ENCODE results near the gene TEAD1. TPM values are rescaled to one million over a fixed set of nuclear protein-coding genes. Genes with fewer than 3 reads are reported as not detected.
A peak's percentile ranks its signal among the peaks of the same experiment; 100 is the strongest.

The TEAD1 gene
- total RNA-seq, 4 donors from 2014 or later, result 184 to 272 (median 208) TPM

DNA sequence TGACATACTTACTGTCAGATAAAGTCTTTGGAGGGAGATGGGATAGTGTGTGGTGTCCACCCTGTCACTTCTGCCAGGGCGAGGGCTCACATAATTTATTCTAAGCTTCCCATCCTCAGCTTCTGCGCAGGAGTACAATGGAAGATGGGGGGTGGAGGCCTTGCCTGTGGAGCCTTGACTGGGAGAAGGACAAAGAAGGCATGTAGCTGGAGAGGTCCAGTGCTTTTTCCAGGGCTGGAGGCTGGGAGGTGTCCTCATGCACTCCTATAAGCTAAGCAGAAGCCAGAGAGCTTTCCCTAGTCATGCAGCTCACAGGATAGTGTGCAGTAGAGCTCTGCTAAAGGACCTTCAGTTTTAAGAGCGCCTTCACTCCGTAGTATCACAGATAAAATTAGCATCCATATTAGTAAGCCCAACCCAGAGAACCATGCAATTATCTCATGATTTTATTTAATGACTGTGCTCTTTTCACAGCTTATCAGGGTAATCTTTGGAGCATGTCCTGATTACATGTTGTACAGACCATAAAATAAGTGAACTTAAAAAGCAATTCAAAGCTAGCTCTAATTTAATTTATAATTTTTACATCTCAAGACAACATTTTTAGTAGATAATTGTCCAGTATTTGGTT lies 148.3 kb downstream of the TEAD1 start:
- no peak overlapping the region for H3K4me3 ChIP-seq
- H3K9me3 ChIP-seq, result no peaks in the 10 kb centered on the region
- H3K36me3 ChIP-seq, result no peaks in the 10 kb centered on the region
- TF ChIP-seq POLR2A (IDR thresholded peaks at IDR 0.05), result no peak
- TF ChIP-seq, protein P1, sequence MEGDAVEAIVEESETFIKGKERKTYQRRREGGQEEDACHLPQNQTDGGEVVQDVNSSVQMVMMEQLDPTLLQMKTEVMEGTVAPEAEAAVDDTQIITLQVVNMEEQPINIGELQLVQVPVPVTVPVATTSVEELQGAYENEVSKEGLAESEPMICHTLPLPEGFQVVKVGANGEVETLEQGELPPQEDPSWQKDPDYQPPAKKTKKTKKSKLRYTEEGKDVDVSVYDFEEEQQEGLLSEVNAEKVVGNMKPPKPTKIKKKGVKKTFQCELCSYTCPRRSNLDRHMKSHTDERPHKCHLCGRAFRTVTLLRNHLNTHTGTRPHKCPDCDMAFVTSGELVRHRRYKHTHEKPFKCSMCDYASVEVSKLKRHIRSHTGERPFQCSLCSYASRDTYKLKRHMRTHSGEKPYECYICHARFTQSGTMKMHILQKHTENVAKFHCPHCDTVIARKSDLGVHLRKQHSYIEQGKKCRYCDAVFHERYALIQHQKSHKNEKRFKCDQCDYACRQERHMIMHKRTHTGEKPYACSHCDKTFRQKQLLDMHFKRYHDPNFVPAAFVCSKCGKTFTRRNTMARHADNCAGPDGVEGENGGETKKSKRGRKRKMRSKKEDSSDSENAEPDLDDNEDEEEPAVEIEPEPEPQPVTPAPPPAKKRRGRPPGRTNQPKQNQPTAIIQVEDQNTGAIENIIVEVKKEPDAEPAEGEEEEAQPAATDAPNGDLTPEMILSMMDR (IDR thresholded peaks at IDR 0.05), result no peak
- no peak for TF ChIP-seq POLR2AphosphoS5 (IDR thresholded peaks at IDR 0.05)
- no peak for TF ChIP-seq EP300 (IDR thresholded peaks at IDR 0.05)
- no peaks in the 10 kb centered on the region for H3K27me3 ChIP-seq
- peaks cover 0 to 43% (median 3%) of the 10 kb centered on the region in 3 donors for H3K4me1 ChIP-seq
- no peak overlapping the region for H3K27ac ChIP-seq
- ATAC-seq, result no peak
- 81 to 95% methylated on average over 3 of the region's 4 CpGs for WGBS, 2 donors (ENCODE audit: low coverage in 1 of 2)

DNA sequence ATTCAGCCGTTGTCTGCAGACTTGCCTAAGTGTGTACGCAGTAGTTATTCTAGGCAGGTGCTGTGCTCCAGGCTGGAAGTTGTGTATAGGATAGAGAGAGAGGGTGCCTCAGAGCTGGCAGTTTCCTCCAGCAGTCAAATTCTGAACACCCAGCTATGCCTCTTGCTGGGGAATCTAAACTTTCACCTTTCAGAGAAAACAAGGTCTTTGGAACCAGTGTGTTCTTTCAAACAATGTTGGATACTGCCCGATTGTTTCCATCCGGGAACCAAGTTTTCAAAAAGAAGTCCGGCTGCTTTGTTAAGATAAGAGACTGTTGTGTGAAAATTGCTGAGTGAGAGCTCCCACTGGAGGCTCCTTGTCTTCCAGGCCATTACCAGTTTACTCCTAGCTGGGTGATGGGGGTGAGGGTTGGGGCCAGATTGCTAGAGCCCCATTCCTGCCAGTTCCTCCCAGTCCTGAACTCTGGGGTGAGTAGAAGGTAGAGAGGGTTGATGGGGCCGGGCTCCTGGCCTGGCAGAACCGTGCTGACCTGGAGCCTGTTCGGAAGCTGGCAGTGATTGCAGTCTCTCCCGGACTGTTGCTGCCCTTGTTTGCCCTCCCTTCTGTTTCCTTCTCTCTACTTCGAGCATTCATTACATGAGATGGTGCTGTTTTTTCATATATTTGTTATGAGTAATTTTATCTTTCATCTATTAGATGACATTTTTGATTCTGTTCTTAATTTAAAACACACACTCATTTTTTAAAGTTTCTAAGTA lies 150.2 kb downstream of the TEAD1 start:
- peak; percentile 35 for ATAC-seq
- Histone ChIP-seq H3K9me3 (no peaks in the 10 kb centered on the region), H3K4me1 (peaks cover 0 to 51% (median 0%) of the 10 kb centered on the region in 3 donors), H3K27ac (peak overlapping the region in 3 of 4 donors; percentile 40 to 73 (median 65)), H3K36me3 (no peaks in the 10 kb centered on the region), H3K27me3 (no peaks in the 10 kb centered on the region), H3K4me3 (no peak overlapping the region)
- TF ChIP-seq, protein P1 (IDR thresholded peaks at IDR 0.05), result peak in 1 of 4 experiments; percentile 22
- no peak for TF ChIP-seq EP300 (IDR thresholded peaks at IDR 0.05)
- WGBS, 2 donors (ENCODE audit: low coverage in 1 of 2), result 32 to 38% methylated on average over 7 to 10 of the region's 10 CpGs

DNA sequence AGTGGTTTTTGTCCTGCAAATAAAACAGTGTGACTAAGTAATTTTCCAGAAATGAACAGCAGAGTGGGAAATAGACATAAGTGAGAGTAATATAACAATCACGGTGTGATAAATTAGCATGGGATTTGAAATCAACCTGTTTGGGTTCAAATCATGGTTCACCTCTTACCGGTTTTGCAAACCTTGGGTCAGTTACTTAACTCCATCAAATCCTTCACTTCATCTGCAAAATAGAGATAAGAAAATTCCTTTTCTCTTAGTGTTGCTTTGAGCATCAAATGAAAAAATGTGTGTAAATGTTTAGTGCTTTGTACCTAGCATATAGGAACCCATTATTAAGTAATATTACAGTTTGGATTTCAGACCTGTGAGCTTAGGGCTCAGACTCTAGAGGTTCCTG lies 152.2 kb downstream of the TEAD1 start:
- ATAC-seq, result no peak
- Histone ChIP-seq H3K4me3 (no peak overlapping the region), H3K27ac (no peak overlapping the region), H3K9me3 (no peaks in the 10 kb centered on the region), H3K4me1 (peaks cover 0 to 65% (median 0%) of the 10 kb centered on the region in 3 donors), H3K36me3 (no peaks in the 10 kb centered on the region), H3K27me3 (no peaks in the 10 kb centered on the region)
- 75 to 100% methylated on average over 1 to 2 of the region's 2 CpGs for whole genome bisulfite sequencing, 2 donors (ENCODE audit: low coverage in 1 of 2)
- TF ChIP-seq, protein P1 (IDR thresholded peaks at IDR 0.05), result no peak
- TF ChIP-seq POLR2AphosphoS5 (IDR thresholded peaks at IDR 0.05) (no peak), EP300 (IDR thresholded peaks at IDR 0.05) (no peak), POLR2A (IDR thresholded peaks at IDR 0.05) (no peak)

DNA sequence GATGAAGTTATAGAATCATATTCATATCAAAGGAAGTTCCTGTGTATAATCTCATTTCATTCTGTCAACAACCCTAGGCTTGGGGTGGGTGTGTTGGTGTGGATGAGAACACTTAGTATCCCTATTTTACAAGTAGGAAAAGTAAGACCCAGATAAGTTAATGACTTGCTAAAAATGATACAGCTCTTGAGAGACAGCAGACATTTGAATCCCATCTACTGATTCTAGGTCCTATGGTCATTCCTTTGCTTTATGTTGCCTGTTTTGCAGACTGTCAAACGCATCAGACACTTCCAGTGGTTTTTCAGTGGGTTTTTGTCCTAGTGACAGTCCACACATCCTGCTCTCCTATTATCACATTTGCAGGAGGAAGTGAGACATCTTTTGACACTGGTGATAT lies 153.1 kb downstream of the TEAD1 start:
- 25 to 60% methylated on average over 1 of the region's 1 CpG for WGBS, 2 donors (ENCODE audit: low coverage in 1 of 2)
- Histone ChIP-seq H3K27ac (peak overlapping the region in 3 of 4 donors; percentile 23 to 42 (median 35)), H3K4me1 (peaks cover 0 to 68% (median 0%) of the 10 kb centered on the region in 3 donors)

More for the DNA sequence above, 153.1 kb downstream of the TEAD1 start:
- H3K27me3 ChIP-seq, result no peaks in the 10 kb centered on the region
- peak overlapping the region in 1 of 2 donors; percentile 41 for H3K4me3 ChIP-seq
- TF ChIP-seq, protein P1 (IDR thresholded peaks at IDR 0.05), result no peak
- TF ChIP-seq EP300 (IDR thresholded peaks at IDR 0.05) (no peak), POLR2AphosphoS5 (IDR thresholded peaks at IDR 0.05) (no peak), POLR2A (IDR thresholded peaks at IDR 0.05) (no peak)
- no peaks in the 10 kb centered on the region for H3K9me3 ChIP-seq
- no peaks in the 10 kb centered on the region for H3K36me3 ChIP-seq
- no peak for ATAC-seq

Measured in gastroesophageal sphincter (tissue), 4 donors.